Ascending aorta (tissue), 2 donors: ENCODE data around the gene KIRREL1. TPM values are rescaled to one million over a fixed set of nuclear protein-coding genes. Genes with fewer than 3 reads are reported as not detected.
A peak's percentile ranks its signal among the peaks of the same experiment; 100 is the strongest.

Source experiments
- DNase-seq, 2 donors: peaks; one replicate each; pipeline ENCODE4 v3.0.0-alpha.2; 2019; ENCODE audit warnings: low spot score in 2 of 2
- H3K27ac ChIP-seq, 2 donors: fragments of 200-600 bp; sonication (generic); one replicate each; pipeline ENCODE4 v1.5.1; 2016 to 2017; ENCODE audit warnings: mild to moderate bottlenecking in 1 of 2
- H3K27me3 ChIP-seq: fragments of 200-600 bp; sonication (generic); one replicate; pipeline ENCODE4 v1.5.1; 2017
- H3K36me3 ChIP-seq, 2 donors: fragments of 200-600 bp; sonication (generic); one replicate each; pipeline ENCODE4 v1.5.1; 2016
- H3K4me1 ChIP-seq, 2 donors: fragments of 200-600 bp; sonication (generic); one replicate each; pipeline ENCODE4 v1.5.1; 2016 to 2017; ENCODE audit warnings: mild to moderate bottlenecking in 1 of 2
- H3K4me3 ChIP-seq, 2 donors: fragments of 200-600 bp; sonication (generic); one replicate each; pipeline ENCODE4 v1.5.1; 2016 to 2017; ENCODE audit warnings: mild to moderate bottlenecking in 1 of 2
- H3K9me3 ChIP-seq, 2 donors: fragments of 200-600 bp; sonication (generic); one replicate each; pipeline ENCODE4 v1.5.1; 2016
- CTCF ChIP-seq, 3 experiments: fragments of 200-600 bp in 2 of 3; fragments of 450-650 bp in 1 of 3; sonication (generic) in 2 of 3; IDR thresholded peaks; one replicate each; pipeline ENCODE4 v1.5.1; 2016 to 2019; ENCODE audit warnings: antibody characterized with exemption in 3 of 3, mild to moderate bottlenecking in 1 of 3, moderate library complexity in 1 of 3
- intact Hi-C: fragments of 100-400 bp; cut with DNase I; formaldehyde crosslinking; loops from one replicate; pipeline ENCODE4 v1.15.1; 2023
- total RNA-seq: library from RNA; depleted of rRNA; stranded (reverse); fragments of >200 nt; gene quantifications from one replicate; pipeline ENCODE4 v1.1.0, GENCODE V29; 2016

Gene KIRREL1
- total RNA-seq, 1 donor from 2014 or later: 114 TPM

- Histone ChIP-seq H3K36me3 (no peaks in the 10 kb centered on the region), H3K9me3 (no peaks in the 10 kb centered on the region), H3K27ac (peak overlapping the region; percentile 92 to 99), H3K4me3 (peak overlapping the region in 1 of 2 donors; percentile 19), H3K4me1 (peaks cover 41 to 93% of the 10 kb centered on the region in 2 donors), H3K27me3 (no peaks in the 10 kb centered on the region)
- DNase-seq: no peak
- TF ChIP-seq CTCF (IDR thresholded peaks at IDR 0.05): no peak
- intact Hi-C loops: loop anchor here (10.0 kb wide), 1 partner anchor 1908 kb away; the partner anchor contains the start of gene TAGLN2
Observed at GRCh38 chr1:158016651-158017335, 23.3 kb downstream of the KIRREL1 start.

- H3K27me3 ChIP-seq: no peaks in the 10 kb centered on the region
- peaks cover 50 to 93% of the 10 kb centered on the region in 2 donors for H3K4me1 ChIP-seq
- no peaks in the 10 kb centered on the region for H3K9me3 ChIP-seq
- no peak for TF ChIP-seq CTCF (IDR thresholded peaks at IDR 0.05)
- no peak for DNase-seq
- no peak overlapping the region for H3K4me3 ChIP-seq
- intact Hi-C loops: loop anchor here (10.0 kb wide), 1 partner anchor 1907 kb away; the partner anchor contains the start of gene TAGLN2
- no peaks in the 10 kb centered on the region for H3K36me3 ChIP-seq
- peak overlapping the region; percentile 92 to 99 for H3K27ac ChIP-seq
Observed at GRCh38 chr1:158017800-158018595, 24.6 kb downstream of the KIRREL1 start.

DNA sequence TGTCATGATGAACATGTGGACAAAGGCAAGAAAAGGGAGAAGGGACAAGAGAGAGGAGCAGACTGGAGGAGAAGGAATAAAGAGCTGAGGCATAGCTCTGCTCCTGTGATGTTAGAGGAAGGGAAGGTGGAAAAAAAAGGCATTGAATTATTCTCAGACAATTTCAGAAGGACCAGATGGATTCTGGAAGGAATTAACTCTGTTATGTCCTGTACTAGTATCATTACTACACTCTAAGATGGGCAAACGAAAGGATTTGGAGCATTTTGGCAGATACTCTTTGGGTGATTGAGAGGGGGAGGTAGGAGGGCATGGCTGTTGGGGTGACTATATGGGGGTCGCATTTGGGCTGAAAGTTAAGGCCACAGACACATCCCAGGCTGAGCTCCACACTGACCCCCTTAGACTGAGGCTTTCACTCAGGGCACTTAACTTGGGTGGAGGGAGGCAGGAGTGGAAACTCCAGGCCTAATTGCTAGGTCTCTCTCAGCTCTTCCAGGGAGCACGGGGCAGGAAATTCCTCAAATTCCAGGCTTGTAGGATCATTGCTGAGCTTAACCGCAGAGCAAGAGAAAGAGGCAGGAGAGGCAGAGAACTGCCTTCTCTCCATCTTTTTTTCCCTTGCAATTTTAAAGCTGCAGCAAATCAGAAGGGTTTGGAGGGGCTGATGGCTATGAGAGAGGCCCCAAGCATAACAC is 25.9 kb downstream of the KIRREL1 start:
- H3K27ac ChIP-seq: peak overlapping the region; percentile 92 to 99
- H3K27me3 ChIP-seq: no peaks in the 10 kb centered on the region
- intact Hi-C loops: loop anchor here (1.0 to 10.0 kb wide), 3 partner anchors 8 to 1905 kb away; partner anchors contain the start of gene TAGLN2
- H3K9me3 ChIP-seq: no peaks in the 10 kb centered on the region
- peak in 1 of 2 donors; percentile 89 for DNase-seq
- TF ChIP-seq CTCF (IDR thresholded peaks at IDR 0.05): no peak
- peak overlapping the region; percentile 42 to 52 for H3K4me3 ChIP-seq
- H3K36me3 ChIP-seq: no peaks in the 10 kb centered on the region
- H3K4me1 ChIP-seq: peaks cover 54 to 87% of the 10 kb centered on the region in 2 donors

GRCh38 chr1:158020259-158020885 is 26.9 kb downstream of the KIRREL1 start:
- intact Hi-C loops: no loop called here
- no peak for DNase-seq
- Histone ChIP-seq H3K36me3 (no peaks in the 10 kb centered on the region), H3K27me3 (no peaks in the 10 kb centered on the region), H3K27ac (peak overlapping the region; percentile 92 to 99), H3K4me1 (peaks cover 59 to 87% of the 10 kb centered on the region in 2 donors), H3K9me3 (no peaks in the 10 kb centered on the region), H3K4me3 (peak overlapping the region; percentile 42 to 52)
- no peak for TF ChIP-seq CTCF (IDR thresholded peaks at IDR 0.05)
